PFSK-1 (cell line): ENCODE results near the gene HPSE.

Experiments
- POLR2AphosphoS5 ChIP-seq: IDR thresholded peaks from 2 replicates; pipeline ENCODE4 v1.6.1; 2012; ENCODE audit warnings: low read depth, mild to moderate bottlenecking, control low read depth, low read length, moderate library complexity
- REST ChIP-seq, 2 experiments: IDR thresholded peaks; 2 replicates each; pipeline versions ENCODE4 v1.6.1 to v1.8.0; 2011 to 2012; ENCODE audit warnings: low read depth in 2 of 2, low read length in 2 of 2, control low read depth in 1 of 2, inconsistent platforms in 1 of 2, mild to moderate bottlenecking in 1 of 2, moderate library complexity in 1 of 2; ENCODE audit not compliant: insufficient read depth in 1 of 2
- SIN3A ChIP-seq: IDR thresholded peaks from 2 replicates; pipeline ENCODE4 v1.6.1; 2012; ENCODE audit warnings: mild to moderate bottlenecking, low read length, moderate library complexity, borderline replicate concordance; ENCODE audit not compliant: insufficient read depth
- TAF1 ChIP-seq: IDR thresholded peaks from 2 replicates; pipeline ENCODE4 v1.6.1; 2012; ENCODE audit warnings: low read length, control low read depth, borderline replicate concordance; ENCODE audit not compliant: insufficient read depth

- TF ChIP-seq POLR2AphosphoS5 (no peak), SIN3A (no peak), REST (IDR thresholded peaks at IDR 0.05; ENCODE audit: insufficient read depth in 1 of 2, low read depth in 2 of 2, low read length in 2 of 2) (no peak), TAF1 (no peak)
Measured at GRCh38 chr4:83362492-83363329, 28.1 kb upstream of the HPSE start.
